ENCODE results near the gene SOX9.

GRCh38 chr17:72095316-72095715, 25.5 kb upstream of the SOX9 start:
- no peak for TF ChIP-seq CTCF (conservative IDR thresholded peaks at IDR 0.05 in 1 of 2, IDR thresholded peaks at IDR 0.05 in 1 of 2; ENCODE audit: extremely low read depth in 1 of 2, insufficient read depth in 1 of 2, low read depth in 1 of 2, low read length in 2 of 2)
- TF ChIP-seq EZH2 (IDR thresholded peaks at IDR 0.05; ENCODE audit: borderline replicate concordance, low read length), result no peak
